HCT116 (cell line): ENCODE measurements around the gene SRCAP. TPM values are rescaled to one million over a fixed set of nuclear protein-coding genes. Genes with fewer than 3 reads are reported as not detected.

Source experiments
- ATAC-seq: fragments of 200-7000 bp; cut with Tn5 transposase; 2 replicates; pipeline ENCODE4 v1.9.1; 2020; ENCODE audit warnings: mild to moderate bottlenecking, moderate library complexity
- BruUV-seq: library from RNA; stranded (reverse); fragments of 400-500 nt; replicated peaks from 2 replicates; lab custom pipeline; 2021; lab: Mats Ljungman, UMichigan
- CTCF ChIA-PET: fragments of 300-600 bp; sonication (Branson Sonifier 250); formaldehyde crosslinking; loops from one replicate; lab custom pipeline; 2021; ENCODE audit warnings: antibody characterized with exemption; lab: Charles Lee
- POLR2A ChIA-PET: fragments of 300-600, 350-600 bp; sonication (Branson Sonifier 250); formaldehyde crosslinking; loops from one replicate; lab custom pipeline; 2021; ENCODE audit warnings: antibody characterized with exemption; lab: Charles Lee
- RAD21 ChIA-PET, 2 experiments: fragments of 300-600 bp; sonication (Branson Sonifier 250); formaldehyde crosslinking; loops; one replicate each; lab custom pipeline; 2023; ENCODE audit warnings: low total read pairs in 2 of 2; ENCODE audit not compliant: uncharacterized antibody in 2 of 2, unreplicated experiment in 2 of 2, low non-redundant PET in 1 of 2; lab: Charles Lee
- DNase-seq: peaks from one replicate; pipeline ENCODE4 v3.0.0-alpha.2; 2010; ENCODE audit warnings: low read depth, low spot score
- H2AFZ ChIP-seq: fragments of 200-600 bp; shearing (Covaris generic), sonication (generic); 2 replicates; pipeline ENCODE4 v1.6.1; 2017; ENCODE audit warnings: low read depth, mixed run types, mixed read lengths, antibody characterized with exemption, low read length; ENCODE audit not compliant: poor library complexity, severe bottlenecking
- H3K27ac ChIP-seq: 2 replicates; pipeline ENCODE4 v1.5.1; 2012; ENCODE audit warnings: low read depth, low read length
- H3K27me3 ChIP-seq: fragments of 200-600 bp; sonication (generic); 2 replicates; pipeline ENCODE4 v1.6.1; 2016; ENCODE audit warnings: mixed run types, low read length, mixed read lengths; ENCODE audit not compliant: insufficient read depth
- H3K36me3 ChIP-seq, 2 experiments: fragments of 200-500 bp in 1 of 2; fragments of 200-600 bp in 1 of 2; sonication (Bioruptor generic) in 1 of 2; sonication (generic) in 1 of 2; 2 replicates each; pipeline versions ENCODE4 v1.5.1 to v1.6.1; 2014 to 2016; ENCODE audit warnings: low read length in 2 of 2, inconsistent platforms in 1 of 2, mixed read lengths in 1 of 2, mixed run types in 1 of 2; ENCODE audit not compliant: insufficient read depth in 2 of 2, control insufficient read depth in 1 of 2
- H3K4me1 ChIP-seq, 2 experiments: fragments of 200-600 bp in 1 of 2; sonication (generic) in 1 of 2; 2 replicates each; pipeline versions ENCODE4 v1.5.1 to v1.6.1; 2012 to 2017; ENCODE audit warnings: low read length in 2 of 2, inconsistent platforms in 1 of 2, mild to moderate bottlenecking in 1 of 2, mixed read lengths in 1 of 2, mixed run types in 1 of 2, moderate library complexity in 1 of 2; ENCODE audit not compliant: insufficient read depth in 2 of 2, control insufficient read depth in 1 of 2
- H3K4me2 ChIP-seq: fragments of 200-600 bp; sonication (generic); 2 replicates; pipeline ENCODE4 v1.6.1; 2017; ENCODE audit warnings: mixed run types, low read length, mixed read lengths
- H3K4me3 ChIP-seq, 2 experiments: fragments of 200-600 bp in 1 of 2; sonication (generic) in 1 of 2; replicated peaks in 1 of 2; 2 replicates each; pipeline ENCODE4 v1.5.1; 2011 to 2016; ENCODE audit warnings: low read length in 2 of 2, control low read depth in 1 of 2, low read depth in 1 of 2, mild to moderate bottlenecking in 1 of 2, mixed read lengths in 1 of 2, mixed run types in 1 of 2
- H3K79me2 ChIP-seq: fragments of 200-600 bp; sonication (generic); 2 replicates; pipeline ENCODE4 v1.6.1; 2017; ENCODE audit warnings: mild to moderate bottlenecking, mixed run types, low read length, moderate library complexity, mixed read lengths; ENCODE audit not compliant: insufficient read depth
- H3K9ac ChIP-seq: fragments of 200-600 bp; sonication (generic); 2 replicates; pipeline ENCODE4 v1.6.1; 2016; ENCODE audit warnings: low read length, mixed read lengths
- H3K9me2 ChIP-seq: fragments of 200-600 bp; sonication (generic), shearing (Covaris generic); 2 replicates; pipeline ENCODE4 v1.6.1; 2017; ENCODE audit warnings: mixed run types, mild to moderate bottlenecking, moderate library complexity; ENCODE audit not compliant: insufficient read depth
- H3K9me3 ChIP-seq, 2 experiments: fragments of 200-500 bp in 1 of 2; fragments of 200-600 bp in 1 of 2; sonication (Bioruptor generic) in 1 of 2; sonication (generic) in 1 of 2; 2 replicates each; pipeline ENCODE4 v1.6.1; 2014 to 2017; ENCODE audit warnings: low read length in 2 of 2, mixed read lengths in 2 of 2, inconsistent platforms in 1 of 2, low read depth in 1 of 2, mild to moderate bottlenecking in 1 of 2, mixed run types in 1 of 2, moderate library complexity in 1 of 2; ENCODE audit not compliant: control insufficient read depth in 1 of 2, insufficient read depth in 1 of 2
- H4K20me1 ChIP-seq: fragments of 200-600 bp; sonication (generic), shearing (Covaris generic); 2 replicates; pipeline ENCODE4 v1.6.1; 2017; ENCODE audit warnings: mixed run types, mild to moderate bottlenecking, moderate library complexity; ENCODE audit not compliant: insufficient read depth
- CEBPB ChIP-seq: IDR thresholded peaks from 2 replicates; pipeline ENCODE4 v1.6.1; 2012; ENCODE audit warnings: low read depth
- FOSL1 ChIP-seq: IDR thresholded peaks from 2 replicates; pipeline ENCODE4 v1.6.1; 2012; ENCODE audit warnings: low read depth
- JUND ChIP-seq: IDR thresholded peaks from 2 replicates; pipeline ENCODE4 v1.6.1; 2012
- POLR2A ChIP-seq: IDR thresholded peaks from 2 replicates; pipeline ENCODE4 v1.7.0; 2011; ENCODE audit warnings: borderline replicate concordance; ENCODE audit not compliant: insufficient read depth, insufficient read length; ENCODE audit errors: extremely low read depth
- RAD21 ChIP-seq: IDR thresholded peaks from 2 replicates; pipeline ENCODE4 v1.6.1; 2012; ENCODE audit warnings: low read depth, mild to moderate bottlenecking
- SIN3A ChIP-seq: IDR thresholded peaks from 2 replicates; pipeline ENCODE4 v1.6.1; 2012; ENCODE audit warnings: low read depth
- SP1 ChIP-seq: IDR thresholded peaks from 2 replicates; pipeline ENCODE4 v1.6.1; 2012; ENCODE audit warnings: low read depth
- SRF ChIP-seq: IDR thresholded peaks from 2 replicates; pipeline ENCODE4 v1.6.1; 2012; ENCODE audit warnings: low read depth
- YY1 ChIP-seq: IDR thresholded peaks from 2 replicates; pipeline ENCODE4 v1.6.1; 2011; ENCODE audit warnings: low read length, low read depth, moderate library complexity, mild to moderate bottlenecking; ENCODE audit not compliant: insufficient replicate concordance; ENCODE audit errors: extremely low read depth
- ZFX ChIP-seq: fragments of 450-650 bp; IDR thresholded peaks from 2 replicates; pipeline ENCODE4 v1.6.1; 2017
- ZNF274 ChIP-seq: fragments of 200-500 bp; sonication (Bioruptor generic); IDR thresholded peaks from 2 replicates; pipeline ENCODE4 v1.6.1; 2014; ENCODE audit warnings: mild to moderate bottlenecking, low read depth, low read length, inconsistent platforms
- intact Hi-C: fragments of 100-400 bp; cut with micrococcal nuclease; formaldehyde crosslinking; loops from 2 replicates; pipeline ENCODE4 v1.10.0; 2022
- total RNA-seq: library from RNA; stranded (reverse); gene quantifications from one replicate; pipeline ENCODE4 v1.2.1, GENCODE V29; 2021; ENCODE audit not compliant: unreplicated experiment
- TF ChIP-seq, protein P1 (sequence below): IDR thresholded peaks from 2 replicates; pipeline ENCODE4 v1.6.1; 2012
- TF ChIP-seq, protein P2 (sequence below): IDR thresholded peaks from 2 replicates; pipeline ENCODE4 v1.6.1; 2012; ENCODE audit warnings: low read depth

SRCAP gene
- total RNA-seq, 1 experiment from 2014 or later = 59.6 TPM

DNA sequence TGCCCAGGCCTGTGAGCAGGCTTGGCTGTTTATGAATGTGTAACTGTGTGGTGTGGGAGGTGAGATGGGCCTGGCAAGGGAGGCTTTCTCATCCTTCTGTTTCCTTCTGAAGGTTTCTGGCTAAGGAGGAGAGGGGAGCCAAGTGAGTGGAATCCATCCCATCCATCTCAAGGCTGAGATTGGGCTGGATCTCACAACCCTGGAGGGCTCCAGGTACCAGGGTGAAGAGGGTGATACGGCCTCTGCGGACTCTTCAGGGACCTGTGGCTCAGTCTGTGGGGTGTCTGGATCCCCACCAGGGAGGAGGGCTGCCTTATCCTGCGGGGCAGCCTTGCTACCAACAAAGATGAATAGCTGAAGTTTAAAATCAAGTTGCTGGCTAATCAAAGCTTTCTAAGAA lies 81.0 kb downstream of the SRCAP start:
- POLR2A ChIA-PET = interaction anchor here (0.8 to 1.2 kb wide), 2 partner anchors 9 to 25 kb away, joined by 3 read pairs; no protein-coding TSS in a partner anchor
- ATAC-seq = no peak

More for the DNA sequence above, 81.0 kb downstream of the SRCAP start:
- H3K4me3 ChIP-seq = no peak overlapping the region
- H3K79me2 ChIP-seq = peaks cover 5% of the 10 kb centered on the region; the same call in 1 of the 2 replicates
- no peak overlapping the region for H2AFZ ChIP-seq
- no peak overlapping the region for H3K9ac ChIP-seq
- peaks cover 0 to 11% of the 10 kb centered on the region in 2 experiments; a peak in 2 of 4 replicates for H3K4me1 ChIP-seq
- BruUV-seq = no TSS peak
- no peak overlapping the region for H3K27ac ChIP-seq
- H3K9me3 ChIP-seq = no peaks in the 10 kb centered on the region
- DNase-seq = no peak
- intact Hi-C loops = no loop called here
- TF ChIP-seq FOSL1 (no peak), POLR2A (no peak), SIN3A (no peak), ZFX (no peak), RAD21 (no peak), JUND (no peak), SP1 (no peak), SRF (no peak), ZNF274 (no peak), YY1 (no peak), CEBPB (no peak)
- TF ChIP-seq, protein P1, sequence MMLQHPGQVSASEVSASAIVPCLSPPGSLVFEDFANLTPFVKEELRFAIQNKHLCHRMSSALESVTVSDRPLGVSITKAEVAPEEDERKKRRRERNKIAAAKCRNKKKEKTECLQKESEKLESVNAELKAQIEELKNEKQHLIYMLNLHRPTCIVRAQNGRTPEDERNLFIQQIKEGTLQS = no peak
- TF ChIP-seq, protein P2, sequence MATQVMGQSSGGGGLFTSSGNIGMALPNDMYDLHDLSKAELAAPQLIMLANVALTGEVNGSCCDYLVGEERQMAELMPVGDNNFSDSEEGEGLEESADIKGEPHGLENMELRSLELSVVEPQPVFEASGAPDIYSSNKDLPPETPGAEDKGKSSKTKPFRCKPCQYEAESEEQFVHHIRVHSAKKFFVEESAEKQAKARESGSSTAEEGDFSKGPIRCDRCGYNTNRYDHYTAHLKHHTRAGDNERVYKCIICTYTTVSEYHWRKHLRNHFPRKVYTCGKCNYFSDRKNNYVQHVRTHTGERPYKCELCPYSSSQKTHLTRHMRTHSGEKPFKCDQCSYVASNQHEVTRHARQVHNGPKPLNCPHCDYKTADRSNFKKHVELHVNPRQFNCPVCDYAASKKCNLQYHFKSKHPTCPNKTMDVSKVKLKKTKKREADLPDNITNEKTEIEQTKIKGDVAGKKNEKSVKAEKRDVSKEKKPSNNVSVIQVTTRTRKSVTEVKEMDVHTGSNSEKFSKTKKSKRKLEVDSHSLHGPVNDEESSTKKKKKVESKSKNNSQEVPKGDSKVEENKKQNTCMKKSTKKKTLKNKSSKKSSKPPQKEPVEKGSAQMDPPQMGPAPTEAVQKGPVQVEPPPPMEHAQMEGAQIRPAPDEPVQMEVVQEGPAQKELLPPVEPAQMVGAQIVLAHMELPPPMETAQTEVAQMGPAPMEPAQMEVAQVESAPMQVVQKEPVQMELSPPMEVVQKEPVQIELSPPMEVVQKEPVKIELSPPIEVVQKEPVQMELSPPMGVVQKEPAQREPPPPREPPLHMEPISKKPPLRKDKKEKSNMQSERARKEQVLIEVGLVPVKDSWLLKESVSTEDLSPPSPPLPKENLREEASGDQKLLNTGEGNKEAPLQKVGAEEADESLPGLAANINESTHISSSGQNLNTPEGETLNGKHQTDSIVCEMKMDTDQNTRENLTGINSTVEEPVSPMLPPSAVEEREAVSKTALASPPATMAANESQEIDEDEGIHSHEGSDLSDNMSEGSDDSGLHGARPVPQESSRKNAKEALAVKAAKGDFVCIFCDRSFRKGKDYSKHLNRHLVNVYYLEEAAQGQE = no peak
- no peaks in the 10 kb centered on the region for H4K20me1 ChIP-seq
- H3K9me2 ChIP-seq = no peaks in the 10 kb centered on the region
- ChIA-PET RAD21 (no interaction called here), CTCF (no interaction called here)
- H3K36me3 ChIP-seq = peaks cover 9 to 14% of the 10 kb centered on the region in 2 experiments; a peak in 3 of 4 replicates
- no peaks in the 10 kb centered on the region for H3K27me3 ChIP-seq
- no peak overlapping the region for H3K4me2 ChIP-seq
